Hepatocyte (in vitro differentiated cells): ENCODE data around the gene GRM1.

Experiments
- EZH2phosphoT487 ChIP-seq: fragments of 200-600 bp; sonication (generic); IDR thresholded peaks from one replicate; pipeline ENCODE4 v1.6.1; 2018; ENCODE audit warnings: antibody characterized with exemption, mild to moderate bottlenecking, low read depth, moderate library complexity; ENCODE audit not compliant: unreplicated experiment, severe bottlenecking
- TF ChIP-seq, protein P1 (sequence below): fragments of 200-600 bp; sonication (generic); IDR thresholded peaks from 2 replicates; pipeline ENCODE4 v1.5.1; 2016; ENCODE audit warnings: antibody characterized with exemption, mild to moderate bottlenecking; ENCODE audit not compliant: poor library complexity

DNA sequence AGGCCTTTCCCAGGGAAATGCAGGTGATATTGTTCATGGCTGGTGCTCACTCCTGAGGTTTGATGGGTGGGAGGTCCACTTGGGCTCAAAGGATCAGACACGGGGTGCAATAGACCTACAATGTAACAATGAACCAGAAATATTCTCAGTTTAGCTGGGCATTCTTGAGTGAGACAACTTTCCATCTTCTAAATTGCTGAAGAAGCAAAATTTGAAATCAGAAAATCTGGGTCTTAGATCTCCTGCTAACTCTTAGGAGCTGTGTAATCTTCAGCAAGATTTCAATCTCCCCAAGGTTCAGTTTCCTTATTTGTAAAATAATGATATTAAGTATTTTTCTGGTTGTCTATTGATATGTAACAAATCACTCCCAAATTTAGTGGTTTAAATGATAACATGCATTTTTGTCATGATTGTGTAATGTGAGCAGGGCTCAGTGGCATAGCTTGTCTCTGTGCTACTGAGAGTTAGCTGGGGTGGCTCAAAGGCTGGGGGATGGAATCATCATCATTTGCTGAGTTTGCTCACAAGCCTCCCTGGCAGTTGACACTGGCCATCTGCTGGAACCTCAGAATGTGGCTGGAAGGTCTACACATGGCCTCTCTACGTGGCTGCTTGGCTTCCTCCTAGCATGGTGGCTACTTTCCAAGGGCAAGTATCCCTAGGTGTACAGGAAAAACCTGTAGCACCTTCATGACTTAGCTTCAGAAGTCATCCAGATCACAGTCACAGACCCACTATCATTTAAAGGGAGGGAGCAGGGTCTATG is 98.8 kb downstream of the GRM1 start:
- TF ChIP-seq, protein P1, sequence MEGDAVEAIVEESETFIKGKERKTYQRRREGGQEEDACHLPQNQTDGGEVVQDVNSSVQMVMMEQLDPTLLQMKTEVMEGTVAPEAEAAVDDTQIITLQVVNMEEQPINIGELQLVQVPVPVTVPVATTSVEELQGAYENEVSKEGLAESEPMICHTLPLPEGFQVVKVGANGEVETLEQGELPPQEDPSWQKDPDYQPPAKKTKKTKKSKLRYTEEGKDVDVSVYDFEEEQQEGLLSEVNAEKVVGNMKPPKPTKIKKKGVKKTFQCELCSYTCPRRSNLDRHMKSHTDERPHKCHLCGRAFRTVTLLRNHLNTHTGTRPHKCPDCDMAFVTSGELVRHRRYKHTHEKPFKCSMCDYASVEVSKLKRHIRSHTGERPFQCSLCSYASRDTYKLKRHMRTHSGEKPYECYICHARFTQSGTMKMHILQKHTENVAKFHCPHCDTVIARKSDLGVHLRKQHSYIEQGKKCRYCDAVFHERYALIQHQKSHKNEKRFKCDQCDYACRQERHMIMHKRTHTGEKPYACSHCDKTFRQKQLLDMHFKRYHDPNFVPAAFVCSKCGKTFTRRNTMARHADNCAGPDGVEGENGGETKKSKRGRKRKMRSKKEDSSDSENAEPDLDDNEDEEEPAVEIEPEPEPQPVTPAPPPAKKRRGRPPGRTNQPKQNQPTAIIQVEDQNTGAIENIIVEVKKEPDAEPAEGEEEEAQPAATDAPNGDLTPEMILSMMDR, result no peak
- TF ChIP-seq EZH2phosphoT487, result no peak
